GM13977 (cell line): Measurements from ENCODE around the gene ADM2.

Experiments used
- DNase-seq: peaks from one replicate; pipeline ENCODE4 v3.0.0; 2012; ENCODE audit warnings: low spot score
- in situ Hi-C: fragments of 300-500 bp; cut with MboI; formaldehyde crosslinking; loops from one replicate; pipeline ENCODE4 v1.12.0; 2022; ENCODE audit warnings: low sequenced_read_pairs, low pct_unique_long_range_greater_than_20kb, mixed read lengths, inconsistent platforms; ENCODE audit not compliant: unreplicated experiment
- TF ChIP-seq, protein P1 (sequence below): IDR thresholded peaks from 2 replicates; pipeline ENCODE4 v1.5.1; 2012; ENCODE audit warnings: mild to moderate bottlenecking, control low read depth; ENCODE audit not compliant: insufficient read depth; ENCODE audit errors: extremely low read depth, missing control alignments

ADM2 gene

DNA sequence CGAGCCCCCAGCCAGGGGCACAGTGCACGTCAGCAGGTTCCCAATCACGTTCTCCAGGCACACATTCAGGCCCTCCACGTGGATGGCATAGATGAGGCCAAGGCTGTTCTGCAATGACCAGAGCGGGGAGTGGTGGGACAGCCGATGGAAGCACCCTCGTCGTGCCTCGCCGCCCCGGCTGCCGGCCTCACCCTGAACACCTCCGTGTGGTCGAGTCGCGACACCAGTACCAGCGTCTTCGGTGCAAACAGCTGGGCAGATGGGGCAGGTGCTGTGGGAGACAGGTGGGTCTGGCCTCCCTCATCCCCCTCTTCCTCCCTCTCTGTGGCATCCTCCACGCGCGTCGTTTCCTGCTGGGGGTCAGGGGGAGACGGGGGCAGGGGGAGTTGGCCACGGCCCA lies 14.0 kb upstream of the ADM2 start:
- in situ Hi-C loops = no loop called here
- no peak for DNase-seq
- TF ChIP-seq, protein P1, sequence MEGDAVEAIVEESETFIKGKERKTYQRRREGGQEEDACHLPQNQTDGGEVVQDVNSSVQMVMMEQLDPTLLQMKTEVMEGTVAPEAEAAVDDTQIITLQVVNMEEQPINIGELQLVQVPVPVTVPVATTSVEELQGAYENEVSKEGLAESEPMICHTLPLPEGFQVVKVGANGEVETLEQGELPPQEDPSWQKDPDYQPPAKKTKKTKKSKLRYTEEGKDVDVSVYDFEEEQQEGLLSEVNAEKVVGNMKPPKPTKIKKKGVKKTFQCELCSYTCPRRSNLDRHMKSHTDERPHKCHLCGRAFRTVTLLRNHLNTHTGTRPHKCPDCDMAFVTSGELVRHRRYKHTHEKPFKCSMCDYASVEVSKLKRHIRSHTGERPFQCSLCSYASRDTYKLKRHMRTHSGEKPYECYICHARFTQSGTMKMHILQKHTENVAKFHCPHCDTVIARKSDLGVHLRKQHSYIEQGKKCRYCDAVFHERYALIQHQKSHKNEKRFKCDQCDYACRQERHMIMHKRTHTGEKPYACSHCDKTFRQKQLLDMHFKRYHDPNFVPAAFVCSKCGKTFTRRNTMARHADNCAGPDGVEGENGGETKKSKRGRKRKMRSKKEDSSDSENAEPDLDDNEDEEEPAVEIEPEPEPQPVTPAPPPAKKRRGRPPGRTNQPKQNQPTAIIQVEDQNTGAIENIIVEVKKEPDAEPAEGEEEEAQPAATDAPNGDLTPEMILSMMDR = no peak

DNA sequence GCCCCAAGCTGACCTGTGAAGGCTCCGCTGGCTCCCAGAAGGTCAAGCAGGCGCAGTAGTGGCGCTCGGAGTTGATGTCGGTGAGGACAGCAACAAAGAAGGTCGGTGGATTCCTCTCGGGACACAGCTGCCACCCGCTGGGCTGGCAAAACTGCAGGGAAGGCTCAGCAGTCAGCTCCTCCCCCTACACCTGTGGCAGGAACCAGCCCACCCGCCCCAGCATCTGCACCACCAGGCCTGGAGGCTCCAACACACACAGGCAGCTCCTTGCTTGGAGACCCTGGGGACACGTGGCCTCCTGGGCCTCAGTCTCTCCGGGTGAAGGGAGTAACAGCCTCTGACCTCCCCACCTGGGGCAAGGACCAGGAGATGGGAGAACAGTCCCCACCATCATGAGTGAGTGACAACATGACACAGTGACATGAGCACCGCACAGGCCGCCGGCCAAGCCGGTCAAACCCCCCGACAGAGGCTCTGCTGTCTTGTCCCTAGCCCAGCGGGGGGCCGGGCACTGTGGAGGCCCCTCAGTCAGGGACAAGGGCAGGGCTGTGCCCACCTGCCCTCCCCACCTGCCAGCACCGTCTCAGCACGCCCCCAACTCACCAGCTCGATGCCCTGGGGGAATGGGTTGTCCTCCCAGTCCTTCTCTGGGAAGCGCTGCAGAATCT lies 13.4 kb upstream of the ADM2 start:
- no peak for DNase-seq
- TF ChIP-seq, protein P1 = no peak
- in situ Hi-C loops = no loop called here

DNA sequence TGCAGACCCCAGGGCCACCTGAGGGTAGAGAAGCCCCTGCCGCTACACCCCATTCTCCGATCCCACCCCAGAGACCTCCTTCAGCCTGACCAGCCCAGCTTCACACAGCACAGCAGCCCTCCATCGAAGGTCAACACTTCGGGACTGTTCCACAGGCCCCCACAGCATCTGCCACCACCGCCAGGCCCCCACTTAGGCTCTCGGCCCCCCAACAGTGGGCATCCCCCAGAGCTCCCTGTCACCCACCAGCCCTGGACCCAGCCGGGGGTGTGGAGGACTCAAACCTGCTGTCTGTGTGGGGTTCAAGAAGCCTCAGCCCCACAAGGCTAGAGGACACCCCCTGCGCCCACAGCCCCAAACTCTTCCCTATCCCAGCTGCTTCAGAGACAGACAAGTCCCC lies 12.7 kb upstream of the ADM2 start:
- TF ChIP-seq, protein P1 = no peak
- no peak for DNase-seq
- in situ Hi-C loops = no loop called here

DNA sequence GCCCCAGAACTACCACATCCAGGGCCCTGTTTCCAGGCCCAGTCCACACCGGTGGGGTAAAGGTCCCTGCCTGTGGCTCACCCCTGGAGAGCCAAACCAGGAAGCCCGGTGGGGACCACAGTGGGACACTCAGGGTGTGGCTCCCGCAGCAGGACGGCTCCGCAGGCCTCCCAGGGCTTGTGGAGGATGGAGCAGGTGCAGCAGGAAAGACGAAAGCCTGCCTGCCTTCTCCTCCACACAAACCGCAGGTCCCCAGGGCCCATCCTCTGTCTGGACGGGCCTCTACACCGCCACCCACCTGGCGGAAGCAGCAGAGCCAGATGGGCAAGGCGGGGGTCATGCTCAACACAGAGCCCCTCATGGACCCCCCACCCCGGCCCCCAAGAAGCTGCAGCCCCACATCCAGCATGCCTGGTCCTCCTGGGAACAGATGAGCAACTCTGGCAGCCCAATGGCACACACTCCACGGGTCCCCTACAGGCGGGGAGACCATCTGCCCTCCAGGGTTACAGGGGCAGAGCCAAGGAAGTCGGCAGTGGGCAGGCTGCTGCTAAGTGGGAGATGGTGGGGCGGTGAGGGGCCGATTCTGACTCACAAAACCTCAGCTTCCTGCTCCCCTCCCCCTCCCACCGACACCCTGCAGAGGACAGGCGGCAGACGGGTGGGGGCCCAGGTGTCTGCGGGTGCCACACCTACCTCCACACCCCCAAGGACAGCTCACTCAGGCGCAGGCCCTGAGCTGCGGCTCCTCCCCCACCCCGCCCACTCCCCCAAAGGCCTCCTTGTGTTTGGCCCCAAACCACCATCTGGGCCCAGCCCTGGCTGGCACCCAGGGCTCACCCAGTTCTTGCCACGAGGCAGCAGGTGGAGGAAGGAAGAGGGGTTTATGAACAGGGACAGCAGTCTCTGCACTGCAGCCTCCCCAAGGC lies 11.7 kb upstream of the ADM2 start:
- in situ Hi-C loops = no loop called here
- TF ChIP-seq, protein P1 = no peak
- peak; percentile 95 for DNase-seq

DNA sequence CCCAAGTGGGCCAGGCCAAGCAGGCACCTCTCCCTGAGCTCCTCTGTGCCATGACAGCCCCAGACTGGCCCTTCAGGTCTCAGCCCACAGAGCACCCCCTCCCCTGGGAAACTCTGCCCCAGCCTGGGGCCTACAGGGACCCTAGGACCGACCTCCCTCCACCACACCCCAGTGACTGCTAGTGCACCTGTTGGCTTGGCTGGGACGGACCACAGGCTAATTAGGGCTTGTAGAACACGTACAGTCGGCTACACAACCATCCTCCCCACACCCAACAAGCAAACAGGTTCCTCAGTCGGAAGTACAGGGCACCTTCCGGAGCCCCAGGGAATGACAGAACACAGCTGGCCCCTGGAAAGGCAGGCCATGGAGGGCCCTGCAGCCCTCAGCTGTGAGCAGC lies 10.9 kb upstream of the ADM2 start:
- in situ Hi-C loops = no loop called here
- DNase-seq = no peak

DNA sequence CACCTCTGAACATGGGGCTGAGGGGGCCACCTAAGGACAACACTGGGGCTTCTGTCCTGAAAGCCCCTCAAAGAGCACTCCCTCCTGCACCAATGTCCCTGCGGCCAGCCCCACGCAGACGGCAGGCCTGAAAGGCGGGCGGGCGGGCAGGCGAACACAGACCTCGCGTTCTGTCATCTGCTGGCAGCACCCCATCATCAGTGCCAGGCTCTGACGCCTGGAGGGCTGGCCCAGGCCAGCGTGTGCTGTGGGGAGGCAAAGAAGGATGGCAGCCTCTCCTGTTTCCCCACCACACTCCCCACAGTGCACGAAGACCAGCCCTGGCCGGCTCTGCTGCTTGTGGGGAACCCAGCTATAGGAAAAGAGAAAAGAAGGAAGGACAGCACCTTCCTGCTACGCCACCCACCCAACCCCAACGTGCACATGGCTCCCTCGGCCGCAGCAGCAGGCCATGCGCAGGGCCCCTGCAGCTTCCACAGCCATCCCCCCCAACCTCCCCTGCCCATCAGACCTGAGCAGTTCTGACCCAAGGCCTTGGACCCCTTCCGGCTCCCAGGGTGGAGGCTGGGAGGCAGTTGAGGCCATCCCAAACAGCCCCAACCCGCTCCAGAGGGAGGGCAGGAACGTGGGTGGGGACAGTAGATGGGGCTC lies 10.0 kb upstream of the ADM2 start:
- in situ Hi-C loops = no loop called here
- DNase-seq = no peak
- TF ChIP-seq, protein P1 = no peak

More for the DNA sequence above, 10.9 kb upstream of the ADM2 start:
- TF ChIP-seq, protein P1 = no peak
